Peyer's patch (tissue), 4 donors: ENCODE measurements around the gene NRF1.

Experiments
- CTCF ChIP-seq, 6 experiments: fragments of 450-650 bp in 4 of 6; fragments of 200-600 bp in 2 of 6; sonication (generic) in 1 of 6; IDR thresholded peaks; one replicate each; pipeline ENCODE4 v1.5.1; 2017 to 2019; ENCODE audit warnings: antibody characterized with exemption in 6 of 6, mild to moderate bottlenecking in 3 of 6, moderate library complexity in 1 of 6
- POLR2A ChIP-seq, 2 donors: fragments of 450-650 bp; IDR thresholded peaks; one replicate each; pipeline ENCODE4 v1.5.1; 2017; ENCODE audit warnings: antibody characterized with exemption in 2 of 2, mild to moderate bottlenecking in 2 of 2, moderate library complexity in 2 of 2

- TF ChIP-seq CTCF (IDR thresholded peaks at IDR 0.05) (no peak), POLR2A (IDR thresholded peaks at IDR 0.05) (no peak)
These were observed 146.5 kb downstream of the NRF1 start for GRCh38 chr7:129757991-129758390.
